NCI-H1048 (cell line): Measurements from ENCODE around the gene UNC119B.
"Not testable (repeated sequence)": the region's sequence is repeated elsewhere in the genome, so short reads cannot be mapped to it uniquely, and the experiment has no call there.

Source experiments
- DNase-seq: peaks from one replicate; lab custom pipeline; 2025; lab: John Stamatoyannopoulos, UW

UNC119B gene

DNA sequence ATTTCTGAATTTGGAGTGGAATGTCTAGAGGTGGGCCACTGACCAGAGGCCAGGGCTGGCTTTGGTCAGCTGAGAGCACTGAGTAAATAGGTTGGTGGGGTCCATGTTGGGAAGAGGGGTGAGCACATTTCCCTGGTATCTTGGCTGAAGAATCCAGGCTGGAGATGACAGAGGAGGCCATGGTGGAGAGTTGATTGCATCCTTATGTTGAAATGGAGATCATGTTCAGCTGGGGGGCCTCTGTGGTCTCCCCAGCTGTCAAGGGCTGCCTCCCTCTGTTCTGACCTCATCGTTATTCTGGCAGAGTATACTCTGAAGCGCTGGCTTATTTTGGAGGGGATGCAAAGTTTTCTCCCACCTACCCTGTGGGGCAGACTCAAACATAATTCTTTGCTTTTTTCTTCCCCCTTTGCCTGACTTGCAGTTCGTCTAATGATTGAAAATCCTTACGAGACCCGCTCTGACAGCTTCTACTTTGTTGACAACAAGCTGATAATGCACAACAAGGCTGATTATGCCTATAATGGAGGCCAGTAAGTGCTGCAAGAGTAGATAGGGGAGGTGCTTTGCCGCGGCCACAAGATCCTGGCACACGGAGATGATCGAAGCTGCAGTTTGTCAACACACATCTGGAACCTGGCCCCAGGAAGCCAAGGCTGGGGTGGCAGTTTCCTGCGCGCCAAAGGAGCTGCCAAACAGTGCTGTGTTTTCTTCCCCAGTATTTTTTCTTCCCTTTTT, 9.4 kb downstream of the UNC119B start:
- no peak for DNase-seq

DNA sequence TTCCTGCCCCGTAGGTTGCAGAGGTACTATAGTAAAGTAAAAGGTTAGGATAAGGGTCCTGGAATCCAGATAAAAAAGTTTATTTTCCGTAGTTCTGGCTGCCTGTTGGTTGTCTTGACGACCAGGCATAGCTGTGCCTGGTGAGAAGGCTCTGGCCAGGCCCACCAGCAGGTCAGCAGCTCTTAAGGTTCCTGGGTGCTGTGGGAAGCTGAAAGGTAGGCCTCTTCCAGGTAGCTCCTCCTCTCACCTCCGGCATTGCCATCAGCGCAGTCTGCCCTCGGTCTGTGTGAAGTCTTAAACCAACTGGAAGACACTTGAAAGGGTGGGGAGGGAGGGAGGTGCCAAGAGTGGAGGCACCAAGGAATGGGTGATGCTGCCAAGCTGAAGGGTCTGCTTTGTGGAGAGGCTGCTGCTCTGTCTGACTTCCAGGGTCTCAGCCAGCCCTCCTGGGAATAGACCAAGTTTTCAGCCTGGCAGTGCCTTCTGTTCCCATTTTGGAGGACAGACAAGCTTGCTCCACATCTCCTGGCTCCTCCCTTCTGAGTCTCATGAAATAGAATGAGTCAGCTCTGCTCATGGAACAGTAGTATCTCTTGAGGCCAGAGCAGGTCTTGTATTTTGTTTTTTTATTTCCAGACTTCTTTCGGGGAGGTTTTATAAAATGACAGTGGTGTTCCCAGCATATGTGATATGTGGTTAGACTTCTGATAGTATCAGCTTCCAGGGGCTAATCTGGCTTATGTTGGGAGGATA, 10.2 kb downstream of the UNC119B start:
- DNase-seq, result no peak

DNA sequence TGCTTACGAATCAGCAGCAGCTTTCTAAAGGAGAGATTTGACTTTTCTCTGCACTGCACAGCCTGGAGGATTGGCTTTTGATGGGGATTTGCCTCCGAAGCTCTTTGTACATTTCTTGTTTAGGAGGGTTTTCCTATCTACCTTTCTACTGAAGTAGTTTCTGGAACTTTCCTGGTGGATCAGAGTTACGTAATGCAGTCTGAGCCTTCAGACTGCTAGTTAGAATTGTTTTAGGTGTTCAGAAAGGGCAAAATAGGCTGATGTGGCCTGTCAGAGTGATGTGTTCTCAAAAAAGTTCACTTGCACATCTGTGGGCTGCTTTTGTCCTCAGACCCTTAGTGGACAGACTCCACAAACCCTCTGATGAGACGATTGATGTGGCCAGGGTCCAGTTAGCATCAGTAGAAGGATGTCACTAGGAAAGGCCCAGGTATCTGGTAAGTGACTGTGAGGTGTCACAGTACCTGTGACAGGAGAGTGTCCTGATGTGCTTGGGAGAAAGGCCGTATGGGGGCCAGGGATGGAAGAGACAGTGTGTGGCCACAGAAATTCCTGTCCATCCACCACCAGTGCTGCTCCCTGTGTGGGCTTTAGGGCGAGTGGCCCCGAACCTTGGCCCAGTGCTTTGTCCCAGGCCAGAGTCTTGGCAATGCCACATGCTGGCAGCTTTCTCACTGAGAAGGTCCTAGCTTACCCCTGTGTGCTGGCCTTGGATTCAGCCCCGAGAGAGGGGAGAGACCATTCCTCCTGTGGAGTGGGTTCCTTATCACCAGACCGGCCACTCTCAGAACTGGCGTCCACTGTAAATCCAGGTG, 10.9 kb downstream of the UNC119B start:
- no peak for DNase-seq

DNA sequence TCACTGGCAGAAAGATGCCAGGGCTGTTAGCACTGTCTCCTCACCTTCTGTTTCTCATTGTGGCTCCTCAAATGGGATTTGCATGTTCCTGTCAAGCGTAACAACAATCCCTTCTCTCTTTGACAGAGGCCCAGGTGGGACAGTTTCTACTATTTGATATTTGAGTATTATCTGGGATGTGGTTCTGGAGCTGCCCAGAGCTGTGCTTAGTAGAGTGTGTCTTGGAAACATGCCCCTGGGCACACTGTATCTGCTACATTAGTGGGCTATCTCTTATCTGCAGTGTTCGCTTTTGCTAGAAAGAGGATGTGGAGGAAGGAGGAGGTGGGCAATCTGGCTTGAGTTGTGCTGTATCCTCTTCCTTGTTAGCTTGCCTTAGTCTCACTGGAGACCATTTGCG, 11.6 kb downstream of the UNC119B start:
- no peak for DNase-seq

DNA sequence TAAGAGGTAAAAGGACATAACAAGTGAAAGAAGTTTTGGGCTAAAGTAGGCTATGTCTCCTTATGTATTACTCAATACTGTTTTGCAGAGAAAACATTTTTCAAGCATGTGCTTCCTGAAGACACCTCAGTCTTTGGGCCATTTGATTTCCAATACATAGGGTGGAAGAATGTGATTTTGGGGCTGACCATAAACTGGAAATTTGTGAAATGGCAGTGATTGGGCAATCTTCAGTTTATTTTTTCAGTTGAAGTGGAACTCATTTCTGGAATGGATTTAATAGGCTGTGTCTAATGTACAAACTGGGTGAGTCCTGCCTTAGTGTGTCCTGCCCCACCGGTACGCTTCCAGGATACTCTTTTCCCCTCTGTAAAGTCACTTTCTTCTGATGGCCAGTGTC, 12.5 kb downstream of the UNC119B start:
- DNase-seq, result no peak

DNA sequence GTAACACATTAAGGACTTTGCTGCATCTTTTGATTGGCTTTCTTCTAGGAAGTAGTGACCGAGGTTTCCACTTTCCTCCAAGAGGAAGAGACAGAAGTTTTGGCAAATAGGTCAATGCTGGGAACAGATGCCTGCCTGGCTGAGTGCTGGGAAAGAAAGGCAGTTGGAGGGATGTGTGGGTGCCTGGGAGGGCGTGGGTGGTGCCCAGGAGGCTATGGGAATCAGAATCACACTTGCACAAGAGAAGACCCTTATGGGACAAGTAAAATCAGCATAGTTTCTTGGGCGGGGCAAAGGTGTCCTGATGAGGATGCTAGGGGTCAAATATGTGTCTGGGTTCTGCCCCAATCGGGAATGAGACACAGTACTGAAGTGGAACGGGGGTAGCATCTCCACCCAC, 14.5 kb downstream of the UNC119B start:
- DNase-seq, result no peak

DNA sequence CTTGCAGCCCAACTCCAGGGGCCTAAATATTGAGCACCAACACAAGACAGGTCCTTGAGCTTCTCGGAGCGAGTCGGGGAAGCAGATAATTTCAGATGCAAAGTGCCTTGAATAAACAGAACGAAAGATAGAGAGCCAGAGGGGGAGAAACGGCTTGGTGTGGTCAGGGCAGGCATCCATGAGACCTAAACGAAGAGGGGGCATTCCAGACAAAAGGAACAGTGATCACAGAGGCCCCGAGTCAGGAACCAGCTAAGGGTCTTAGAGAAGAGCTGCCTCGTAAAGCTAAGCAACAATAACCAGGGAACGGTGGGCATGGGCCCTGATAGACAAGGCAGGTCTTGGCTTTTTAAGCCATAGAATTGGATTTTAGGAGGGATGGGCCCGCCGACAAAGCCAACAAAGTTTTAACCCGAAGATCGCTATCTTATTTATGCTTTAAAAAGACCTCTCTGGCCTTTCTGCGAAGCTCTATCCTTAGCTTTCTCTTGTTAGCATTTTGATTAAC, 14.9 kb downstream of the UNC119B start:
- DNase-seq, result no peak

DNA sequence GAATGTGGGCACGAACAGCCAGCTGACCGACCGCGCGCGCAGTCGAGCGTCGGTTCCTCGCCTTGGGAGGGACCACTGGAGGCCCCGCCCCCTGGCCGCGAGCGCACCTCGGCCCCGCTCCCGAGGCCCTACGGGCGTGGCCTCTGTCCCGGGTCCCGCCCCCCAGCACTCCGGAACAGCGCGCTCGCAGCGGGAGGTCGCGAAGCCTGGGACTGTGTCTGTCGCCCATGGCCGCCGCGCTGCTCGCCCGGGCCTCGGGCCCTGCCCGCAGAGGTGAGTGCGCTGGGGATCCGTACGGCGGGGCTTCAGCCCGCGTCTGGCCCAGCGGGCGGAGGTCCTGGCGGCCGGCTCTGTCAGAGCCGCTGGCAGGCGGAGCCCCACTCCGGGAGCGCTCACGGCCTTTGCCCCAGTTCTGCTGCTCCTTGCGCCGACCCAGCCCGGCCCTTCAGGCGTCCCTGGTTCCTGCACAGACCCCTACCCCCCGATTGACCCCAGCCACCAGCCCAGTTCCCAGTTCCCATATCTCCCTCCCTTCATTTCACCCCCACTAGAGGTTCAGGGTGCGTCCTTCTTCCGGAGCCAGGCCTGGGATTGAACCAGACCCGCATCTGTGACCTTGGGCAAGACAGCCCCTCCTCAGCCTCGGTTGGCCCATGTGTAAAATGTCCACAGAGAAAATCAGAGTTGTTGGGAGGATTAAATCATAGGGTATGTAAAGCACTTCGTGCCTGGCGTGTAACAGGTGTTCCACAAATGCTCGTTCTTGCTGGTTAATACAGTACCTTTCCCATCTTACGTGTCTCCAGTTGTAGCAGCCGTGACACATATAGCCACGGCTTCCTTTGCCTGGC, 15.6 kb downstream of the UNC119B start, which contains the start of gene ACADS:
Gene ACADS, plus strand, starts transcription at position 168 of the 851 bp plus-strand sequence. Its CDS starts 60 bp downstream, at position 228.
- DNase-seq, result peak; percentile 79

DNA sequence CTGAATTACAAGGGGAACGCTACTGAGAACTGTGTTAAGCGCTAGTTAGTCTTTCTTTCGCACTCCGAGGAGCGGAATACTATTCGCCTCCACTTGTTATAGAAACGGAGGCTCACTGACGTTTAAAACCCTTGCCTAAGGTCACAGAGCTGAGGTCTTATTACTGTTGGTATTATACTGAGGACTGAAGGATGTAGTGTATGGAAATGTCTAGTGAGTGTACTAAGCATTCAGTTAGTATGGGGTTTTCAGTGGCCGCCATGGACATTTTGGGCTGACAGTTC, 16.2 kb downstream of the UNC119B start:
- no peak for DNase-seq

DNA sequence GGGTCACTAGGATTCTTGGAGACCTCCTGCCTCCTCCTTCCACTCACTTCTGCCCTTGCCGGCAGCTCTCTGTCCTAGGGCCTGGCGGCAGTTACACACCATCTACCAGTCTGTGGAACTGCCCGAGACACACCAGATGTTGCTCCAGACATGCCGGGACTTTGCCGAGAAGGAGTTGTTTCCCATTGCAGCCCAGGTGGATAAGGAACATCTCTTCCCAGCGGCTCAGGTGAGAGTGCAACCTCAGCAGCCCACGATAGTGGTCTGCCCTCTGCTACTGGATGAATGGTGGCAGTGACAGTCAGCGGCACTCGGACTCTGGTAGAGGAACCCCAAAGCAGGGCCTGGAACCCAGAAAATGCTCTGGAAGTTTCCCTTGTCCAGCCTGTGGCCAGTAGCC, 16.7 kb downstream of the UNC119B start:
- no peak for DNase-seq

DNA sequence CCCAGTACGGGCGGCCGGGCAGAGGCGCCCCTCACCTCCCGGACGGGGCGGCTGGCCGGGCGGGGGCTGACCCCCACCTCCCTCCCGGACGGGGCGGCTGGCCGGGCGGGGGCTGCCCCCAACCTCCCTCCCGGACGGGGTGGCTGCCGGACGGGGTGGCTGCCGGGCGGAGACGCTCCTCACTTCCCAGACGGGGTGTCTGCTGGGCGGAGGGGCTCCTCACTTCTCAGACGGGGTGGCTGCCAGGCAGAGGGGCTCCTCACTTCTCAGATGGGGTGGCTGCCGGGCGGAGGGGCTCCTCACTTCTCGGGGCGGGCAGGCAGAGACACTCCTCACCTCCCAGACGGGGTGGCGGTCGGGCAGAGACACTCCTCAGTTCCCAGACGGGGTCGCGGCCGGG, 21.9 kb downstream of the UNC119B start:
- not testable (repeated sequence) for DNase-seq

DNA sequence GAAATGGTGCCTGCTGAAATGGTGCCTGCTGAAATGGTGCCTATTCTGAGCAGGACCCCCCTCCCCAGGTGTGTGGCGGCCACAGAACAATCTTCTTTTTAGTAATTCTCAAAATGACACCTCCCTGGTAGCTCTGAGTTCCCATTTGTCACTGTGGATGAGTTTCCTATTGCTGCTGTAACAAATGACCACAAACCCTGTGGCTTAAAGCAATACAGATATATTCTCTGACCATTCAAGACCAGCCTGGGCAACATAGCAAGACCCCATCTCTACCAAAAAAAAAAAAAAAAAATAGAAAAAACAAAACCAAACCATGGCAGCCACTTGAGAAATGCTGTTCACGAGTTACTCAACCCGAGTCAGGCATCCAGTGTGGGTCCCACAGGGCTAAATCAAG, 23.3 kb downstream of the UNC119B start:
- no peak for DNase-seq

DNA sequence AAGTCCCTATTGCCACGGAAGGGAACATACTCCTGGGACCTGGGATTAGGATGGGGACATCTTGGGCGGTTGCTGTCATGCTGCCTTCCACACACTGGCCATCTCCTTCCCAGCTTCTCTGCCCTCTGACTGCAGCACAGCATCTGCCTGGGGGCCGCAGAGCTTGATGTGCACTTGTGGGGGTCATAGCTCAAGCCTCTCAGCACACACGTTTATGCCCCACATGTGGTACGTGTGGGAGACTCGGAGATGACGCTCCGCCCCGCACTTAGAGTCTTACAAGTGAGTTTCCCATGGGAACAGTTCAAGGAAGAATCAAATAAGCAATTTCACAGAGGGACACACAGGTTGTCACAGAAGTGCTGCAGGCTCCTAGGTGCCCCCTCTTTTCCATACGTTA, 24.0 kb downstream of the UNC119B start:
- DNase-seq, result no peak

DNA sequence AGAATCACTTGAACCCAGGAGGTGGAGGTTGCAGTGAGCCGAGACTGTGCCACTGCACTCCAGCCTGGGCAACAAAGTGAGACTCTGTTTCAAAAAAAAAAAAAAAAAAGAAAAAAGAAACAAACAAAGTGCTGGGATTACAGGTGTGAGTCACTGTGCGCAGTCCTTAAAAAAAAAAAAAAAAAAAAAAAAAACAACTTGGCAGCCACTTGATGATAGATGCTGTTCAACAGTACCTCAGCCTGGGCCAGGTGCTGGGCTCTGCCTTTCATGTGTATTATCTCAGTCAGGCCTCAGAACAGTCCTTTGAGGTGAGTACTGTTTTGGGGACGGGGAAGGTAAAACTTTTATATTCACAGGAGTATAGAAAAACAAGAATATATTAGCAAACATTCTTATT, 24.9 kb downstream of the UNC119B start:
- DNase-seq, result no peak

DNA sequence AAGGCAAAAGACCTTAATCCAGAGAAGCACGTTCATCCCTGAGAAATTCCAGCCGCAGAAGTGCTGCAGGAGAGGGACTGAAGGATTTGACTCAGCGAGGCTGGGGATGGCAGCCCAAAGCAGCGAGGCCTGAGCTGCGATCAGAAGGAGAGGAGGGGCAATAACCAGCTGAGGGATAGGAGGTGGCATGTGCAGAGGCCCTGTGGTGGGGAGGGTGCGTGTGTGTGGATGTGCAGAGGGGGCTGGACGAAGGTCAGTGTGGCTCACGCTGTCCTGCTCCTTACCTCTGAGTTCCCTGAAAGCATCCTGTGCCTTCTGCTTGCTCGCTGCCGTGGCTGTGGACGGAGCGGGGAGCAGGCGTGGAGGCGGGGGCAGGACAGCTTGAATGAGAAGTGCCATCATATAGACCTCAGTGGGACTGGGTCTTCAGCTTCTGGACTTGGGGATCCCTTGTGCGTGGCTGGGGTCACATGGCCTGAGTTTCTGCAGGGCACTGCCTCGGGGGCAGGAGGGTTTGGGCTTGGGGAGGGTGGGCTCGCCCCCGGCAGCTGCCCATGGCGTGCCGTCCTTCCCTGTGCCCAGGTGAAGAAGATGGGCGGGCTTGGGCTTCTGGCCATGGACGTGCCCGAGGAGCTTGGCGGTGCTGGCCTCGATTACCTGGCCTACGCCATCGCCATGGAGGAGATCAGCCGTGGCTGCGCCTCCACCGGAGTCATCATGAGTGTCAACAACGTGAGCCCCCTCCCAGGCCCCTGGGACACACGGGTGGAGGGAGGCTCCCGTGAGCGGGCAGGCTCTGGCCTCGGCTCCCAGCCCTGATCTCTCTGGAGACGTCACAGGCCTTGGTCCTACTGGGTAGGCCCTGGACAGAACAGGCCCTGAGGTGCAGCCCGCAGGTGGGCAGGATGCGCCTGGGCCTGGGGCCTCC, 26.4 kb downstream of the UNC119B start:
- DNase-seq, result no peak

DNA sequence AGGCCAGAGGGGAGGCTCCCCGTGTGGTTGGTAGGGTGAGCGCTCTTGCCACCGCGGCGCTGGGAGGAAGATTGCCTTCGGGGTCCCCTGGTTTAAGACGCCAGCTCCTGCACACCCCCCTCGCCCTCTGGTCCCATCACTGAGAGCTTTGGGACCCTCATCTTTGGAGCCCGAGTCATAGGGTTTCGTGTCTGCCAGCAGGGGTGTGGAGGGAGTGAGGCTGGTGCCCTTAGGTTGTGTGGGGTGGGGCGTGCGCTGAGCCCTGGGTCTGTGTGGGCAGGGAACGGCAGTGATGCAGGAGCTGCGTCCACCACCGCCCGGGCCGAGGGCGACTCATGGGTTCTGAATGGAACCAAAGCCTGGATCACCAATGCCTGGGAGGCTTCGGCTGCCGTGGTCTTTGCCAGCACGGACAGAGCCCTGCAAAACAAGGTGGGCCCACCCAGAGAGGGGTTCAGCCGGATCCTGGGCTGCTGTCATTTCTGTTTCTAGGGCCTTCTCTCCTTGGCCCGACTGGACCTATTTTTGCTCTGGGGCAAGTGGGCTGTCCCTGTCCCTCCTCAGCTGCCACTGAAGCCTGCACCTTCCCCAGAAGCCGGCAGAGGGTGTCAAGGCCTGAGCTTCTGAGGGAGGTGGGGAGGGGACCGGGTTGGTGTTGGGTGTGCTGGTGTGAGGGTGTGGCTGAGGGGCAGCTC, 27.4 kb downstream of the UNC119B start:
- no peak for DNase-seq

DNA sequence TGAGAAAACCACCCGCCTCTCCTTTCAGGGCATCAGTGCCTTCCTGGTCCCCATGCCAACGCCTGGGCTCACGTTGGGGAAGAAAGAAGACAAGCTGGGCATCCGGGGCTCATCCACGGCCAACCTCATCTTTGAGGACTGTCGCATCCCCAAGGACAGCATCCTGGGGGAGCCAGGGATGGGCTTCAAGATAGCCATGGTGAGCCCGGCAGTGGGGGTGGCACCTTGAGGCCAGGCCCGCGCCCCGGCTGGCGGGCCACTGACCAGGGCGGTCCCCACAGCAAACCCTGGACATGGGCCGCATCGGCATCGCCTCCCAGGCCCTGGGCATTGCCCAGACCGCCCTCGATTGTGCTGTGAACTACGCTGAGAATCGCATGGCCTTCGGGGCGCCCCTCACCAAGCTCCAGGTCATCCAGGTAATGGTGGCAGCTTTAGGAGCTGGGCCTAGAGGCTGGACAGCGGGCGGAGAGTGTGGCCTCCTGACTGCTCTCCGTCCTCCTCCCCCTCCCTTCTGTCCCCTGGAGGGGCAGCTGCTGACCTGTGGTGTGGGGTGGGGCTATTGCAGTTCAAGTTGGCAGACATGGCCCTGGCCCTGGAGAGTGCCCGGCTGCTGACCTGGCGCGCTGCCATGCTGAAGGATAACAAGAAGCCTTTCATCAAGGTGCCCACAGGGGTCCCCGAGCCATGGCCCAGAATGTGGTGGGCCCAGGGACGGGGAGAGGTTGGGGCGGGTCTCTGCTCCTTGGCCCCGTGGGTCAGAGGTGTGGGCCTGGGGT, 28.2 kb downstream of the UNC119B start:
- no peak for DNase-seq

DNA sequence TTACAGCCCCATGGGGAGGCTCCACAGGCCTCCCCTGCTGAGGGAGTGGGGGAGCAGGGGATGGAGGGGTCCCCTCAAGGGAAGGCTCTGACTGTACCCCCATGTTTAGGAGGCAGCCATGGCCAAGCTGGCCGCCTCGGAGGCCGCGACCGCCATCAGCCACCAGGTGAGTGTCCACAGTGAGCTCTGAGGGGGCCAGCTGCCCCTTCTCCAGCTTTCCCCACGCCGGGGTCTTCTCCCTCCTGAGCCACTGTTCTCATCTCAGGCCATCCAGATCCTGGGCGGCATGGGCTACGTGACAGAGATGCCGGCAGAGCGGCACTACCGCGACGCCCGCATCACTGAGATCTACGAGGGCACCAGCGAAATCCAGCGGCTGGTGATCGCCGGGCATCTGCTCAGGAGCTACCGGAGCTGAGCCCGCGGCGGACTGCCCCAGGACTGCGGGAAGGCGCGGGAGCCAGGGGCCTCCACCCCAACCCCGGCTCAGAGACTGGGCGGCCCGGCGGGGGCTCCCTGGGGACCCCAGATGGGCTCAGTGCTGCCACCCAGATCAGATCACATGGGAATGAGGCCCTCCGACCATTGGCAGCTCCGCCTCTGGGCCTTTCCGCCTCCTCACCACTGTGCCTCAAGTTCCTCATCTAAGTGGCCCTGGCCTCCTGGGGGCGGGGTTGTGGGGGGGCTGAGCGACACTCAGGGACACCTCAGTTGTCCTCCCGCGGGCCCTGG, 28.9 kb downstream of the UNC119B start:
- DNase-seq, result no peak
